Measurements from ENCODE around the gene ZSCAN10. TPM values are rescaled to one million over a fixed set of nuclear protein-coding genes. Genes with fewer than 3 reads are reported as not detected.

ZSCAN10 gene
- total and polyA plus RNA-seq, 7 donors = 0.07 to 0.16 TPM; not detected in 5

DNA sequence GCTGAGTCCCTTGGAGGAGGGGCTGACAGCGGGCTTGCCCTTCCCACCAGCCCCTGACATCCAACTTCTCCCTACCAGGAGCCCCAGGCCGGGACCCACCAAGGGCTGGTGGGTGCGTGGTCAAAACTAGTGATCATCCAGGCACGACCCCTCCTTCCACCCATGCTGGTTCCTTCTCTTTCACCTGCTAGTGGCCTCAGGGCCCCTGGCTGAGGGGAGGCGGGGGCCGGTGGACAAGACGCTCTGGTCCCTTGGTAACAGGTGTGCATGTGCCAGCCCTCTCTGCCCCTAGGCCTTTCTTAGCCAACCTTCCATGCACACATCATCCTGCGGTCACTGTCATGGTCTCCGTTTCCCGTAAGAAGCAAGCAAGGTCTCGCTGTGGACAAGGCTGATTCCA lies 44.1 kb upstream of the ZSCAN10 start:
- H3K4me3 ChIP-seq = peak overlapping the region; percentile 61
- H3K27ac ChIP-seq = peak overlapping the region; percentile 96
- no peaks in the 10 kb centered on the region for H3K27me3 ChIP-seq (ENCODE audit: insufficient read depth in 3 of 3, low read length in 2 of 3)
- WGBS, 3 donors = 39 to 50% (median 41%) methylated on average over 10 to 11 of the region's 11 CpGs
- no peaks in the 10 kb centered on the region for H3K9me3 ChIP-seq
- ATAC-seq = peak in 3 of 4 donors; percentile 6 to 67 (median 56)
- H3K36me3 ChIP-seq (ENCODE audit: insufficient read depth in 1 of 2, low read depth in 1 of 2) = peaks cover 0 to 27% of the 10 kb centered on the region in 2 donors
- H3K4me1 ChIP-seq = peaks cover 25% of the 10 kb centered on the region
- DNase-seq = no peak
- intact Hi-C loops (cut with DNase I) = no loop called here
- TF ChIP-seq, protein P1, sequence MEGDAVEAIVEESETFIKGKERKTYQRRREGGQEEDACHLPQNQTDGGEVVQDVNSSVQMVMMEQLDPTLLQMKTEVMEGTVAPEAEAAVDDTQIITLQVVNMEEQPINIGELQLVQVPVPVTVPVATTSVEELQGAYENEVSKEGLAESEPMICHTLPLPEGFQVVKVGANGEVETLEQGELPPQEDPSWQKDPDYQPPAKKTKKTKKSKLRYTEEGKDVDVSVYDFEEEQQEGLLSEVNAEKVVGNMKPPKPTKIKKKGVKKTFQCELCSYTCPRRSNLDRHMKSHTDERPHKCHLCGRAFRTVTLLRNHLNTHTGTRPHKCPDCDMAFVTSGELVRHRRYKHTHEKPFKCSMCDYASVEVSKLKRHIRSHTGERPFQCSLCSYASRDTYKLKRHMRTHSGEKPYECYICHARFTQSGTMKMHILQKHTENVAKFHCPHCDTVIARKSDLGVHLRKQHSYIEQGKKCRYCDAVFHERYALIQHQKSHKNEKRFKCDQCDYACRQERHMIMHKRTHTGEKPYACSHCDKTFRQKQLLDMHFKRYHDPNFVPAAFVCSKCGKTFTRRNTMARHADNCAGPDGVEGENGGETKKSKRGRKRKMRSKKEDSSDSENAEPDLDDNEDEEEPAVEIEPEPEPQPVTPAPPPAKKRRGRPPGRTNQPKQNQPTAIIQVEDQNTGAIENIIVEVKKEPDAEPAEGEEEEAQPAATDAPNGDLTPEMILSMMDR (IDR thresholded peaks at IDR 0.05) = no peak

DNA sequence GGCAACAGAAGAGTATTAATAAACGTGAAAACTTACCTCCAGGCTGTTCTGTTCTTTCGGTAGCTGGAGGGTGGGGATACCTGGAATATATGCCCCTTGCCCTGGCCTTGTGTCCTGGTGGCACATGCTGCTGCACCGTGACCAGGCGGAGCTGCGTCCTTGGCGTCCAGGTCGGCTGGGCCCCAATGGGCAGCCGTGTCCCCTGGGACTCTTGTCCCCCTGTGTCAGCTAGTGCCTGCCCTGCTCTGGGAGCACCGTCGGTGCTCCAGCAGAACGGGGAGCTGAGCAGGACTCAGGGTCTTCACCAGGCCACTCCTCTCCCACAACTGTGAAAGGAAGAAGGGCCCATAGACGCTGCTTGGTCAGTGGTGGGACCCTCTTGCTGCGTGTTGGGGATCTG lies 43.7 kb upstream of the ZSCAN10 start:
- 30 to 48% (median 33%) methylated on average over 13 of the region's 13 CpGs for WGBS, 3 donors
- ATAC-seq (peak; percentile 9 to 46 (median 24)), DNase-seq (peak; percentile 27 to 63)
- peak overlapping the region; percentile 61 for H3K4me3 ChIP-seq
- TF ChIP-seq, protein P1 (IDR thresholded peaks at IDR 0.05) = no peak
- H3K36me3 ChIP-seq (ENCODE audit: insufficient read depth in 1 of 2, low read depth in 1 of 2) = peaks cover 0 to 31% of the 10 kb centered on the region in 2 donors
- H3K4me1 ChIP-seq = peaks cover 26% of the 10 kb centered on the region
- no peaks in the 10 kb centered on the region for H3K27me3 ChIP-seq (ENCODE audit: insufficient read depth in 3 of 3, low read length in 2 of 3)
- peak overlapping the region; percentile 96 for H3K27ac ChIP-seq
- H3K9me3 ChIP-seq = no peaks in the 10 kb centered on the region
- intact Hi-C loops (cut with DNase I) = no loop called here

DNA sequence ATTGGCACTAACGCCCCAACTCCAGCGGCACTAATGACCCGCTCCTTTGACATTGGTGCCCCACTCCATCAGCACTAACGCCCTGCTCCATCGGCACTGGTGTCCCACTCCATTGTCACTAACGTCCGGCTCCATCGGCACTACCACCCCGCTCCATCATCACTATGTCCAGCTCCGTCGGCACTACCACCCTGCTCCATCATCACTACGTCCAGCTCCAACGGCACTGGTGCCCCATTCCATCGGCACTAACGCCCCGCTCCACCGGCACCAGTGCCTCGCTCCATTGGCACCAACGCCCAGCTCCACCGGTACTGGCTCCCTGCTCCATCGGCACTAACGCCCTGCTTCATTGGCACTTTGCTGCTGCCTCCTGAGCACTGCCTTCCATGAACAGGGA lies 43.2 kb upstream of the ZSCAN10 start:
- peak overlapping the region; percentile 61 for H3K4me3 ChIP-seq
- intact Hi-C loops (cut with DNase I) = no loop called here
- peaks cover 0 to 34% of the 10 kb centered on the region in 2 donors for H3K36me3 ChIP-seq (ENCODE audit: insufficient read depth in 1 of 2, low read depth in 1 of 2)
- H3K27me3 ChIP-seq (ENCODE audit: insufficient read depth in 3 of 3, low read length in 2 of 3) = no peaks in the 10 kb centered on the region
- DNase-seq (no peak), ATAC-seq (peak in 1 of 4 donors; percentile 21)
- H3K9me3 ChIP-seq = no peaks in the 10 kb centered on the region
- H3K4me1 ChIP-seq = peaks cover 30% of the 10 kb centered on the region
- WGBS, 3 donors = 58 to 72% (median 70%) methylated on average over 22 of the region's 22 CpGs
- peak overlapping the region; percentile 96 for H3K27ac ChIP-seq
- TF ChIP-seq, protein P1 (IDR thresholded peaks at IDR 0.05) = no peak

DNA sequence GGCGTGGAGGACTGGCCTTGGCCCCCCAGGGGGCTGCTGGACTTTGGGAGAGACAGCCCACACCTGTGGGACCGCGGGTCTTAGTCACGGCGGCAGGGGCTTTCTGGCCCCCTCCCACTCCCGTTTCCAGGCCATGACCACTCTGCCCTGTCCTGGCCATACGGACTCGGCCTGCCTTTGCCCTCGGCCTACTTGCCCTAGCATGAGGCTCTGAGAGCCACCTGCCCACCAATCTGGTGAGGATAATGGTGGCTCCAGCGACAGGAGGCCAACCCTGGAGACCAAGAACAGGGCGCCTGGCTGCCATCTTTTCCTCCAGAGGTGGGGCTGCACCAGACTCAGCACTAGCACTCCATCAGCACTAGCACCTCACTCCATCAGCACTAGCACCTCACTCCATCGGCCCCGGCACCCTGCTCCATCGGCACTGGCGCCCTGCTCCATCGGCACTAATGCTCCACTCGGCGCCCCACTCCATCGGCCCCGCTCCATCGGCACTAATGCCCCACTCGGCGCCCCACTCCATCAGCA lies 42.8 kb upstream of the ZSCAN10 start:
- peak overlapping the region; percentile 96 for H3K27ac ChIP-seq
- TF ChIP-seq, protein P1 (IDR thresholded peaks at IDR 0.05) = no peak
- peak overlapping the region; percentile 61 for H3K4me3 ChIP-seq
- no peak for ATAC-seq
- intact Hi-C loops (cut with DNase I) = no loop called here
- peaks cover 31% of the 10 kb centered on the region for H3K4me1 ChIP-seq
- H3K36me3 ChIP-seq (ENCODE audit: insufficient read depth in 1 of 2, low read depth in 1 of 2) = peaks cover 0 to 39% of the 10 kb centered on the region in 2 donors
- WGBS, 3 donors = 88 to 92% (median 90%) methylated on average over 23 of the region's 23 CpGs
- DNase-seq = peak in 1 of 2 donors; percentile 22
- H3K9me3 ChIP-seq = no peaks in the 10 kb centered on the region
- H3K27me3 ChIP-seq (ENCODE audit: insufficient read depth in 3 of 3, low read length in 2 of 3) = no peaks in the 10 kb centered on the region

Measured in psoas muscle (tissue), 8 donors.